H1 (cell line): ENCODE results near the gene CORO2B. TPM values are rescaled to one million over a fixed set of nuclear protein-coding genes. Genes with fewer than 3 reads are reported as not detected.

Experiments used
- CTCF ChIA-PET: fragments of 300-600 bp; sonication (Branson Sonifier 250); formaldehyde crosslinking; loops from one replicate; lab custom pipeline; 2021; ENCODE audit not compliant: partially characterized antibody; lab: Charles Lee
- POLR2A ChIA-PET: fragments of 300-600 bp; sonication (Branson Sonifier 250); formaldehyde crosslinking; loops from one replicate; lab custom pipeline; 2021; ENCODE audit warnings: inconsistent platforms; ENCODE audit not compliant: partially characterized antibody; lab: Charles Lee
- DNase-seq, 2 experiments: peaks; one replicate each; pipeline versions ENCODE4 v3.0.0 to v3.0.0-alpha.2; 2010 to 2022; ENCODE audit warnings: low spot score in 2 of 2, low read depth in 1 of 2, mixed read lengths in 1 of 2
- FAIRE-seq: peaks from 2 replicates; lab custom pipeline; 2011; peaks lifted over from hg19 to GRCh38; lab: Jason Lieb, UNC
- H2AFZ ChIP-seq: 2 replicates; pipeline ENCODE4 v1.8.1; 2012; ENCODE audit warnings: low read length, inconsistent platforms
- H2AK5ac ChIP-seq: 2 replicates; pipeline ENCODE4 v1.6.1; 2013; ENCODE audit warnings: low read depth, low read length
- H2BK120ac ChIP-seq: replicated peaks from 2 replicates; pipeline ENCODE3; 2013; ENCODE audit warnings: low read depth, low read length, inconsistent platforms
- H2BK12ac ChIP-seq: 2 replicates; pipeline ENCODE4 v1.6.1; 2013; ENCODE audit warnings: low read depth, low read length
- H2BK15ac ChIP-seq: 2 replicates; pipeline ENCODE4 v1.6.1; 2013; ENCODE audit warnings: low read length
- H2BK20ac ChIP-seq: 2 replicates; pipeline ENCODE4 v1.6.1; 2013; ENCODE audit warnings: low read length
- H2BK5ac ChIP-seq: 2 replicates; pipeline ENCODE4 v1.6.1; 2013; ENCODE audit warnings: low read depth, low read length
- H3K14ac ChIP-seq: 2 replicates; pipeline ENCODE4 v1.6.1; 2013; ENCODE audit warnings: inconsistent platforms; ENCODE audit not compliant: insufficient read length
- H3K18ac ChIP-seq: 2 replicates; pipeline ENCODE4 v1.6.1; 2013; ENCODE audit warnings: low read length; ENCODE audit errors: extremely low read depth
- H3K23ac ChIP-seq: 2 replicates; pipeline ENCODE4 v1.6.1; 2013; ENCODE audit warnings: inconsistent platforms; ENCODE audit not compliant: insufficient read length
- H3K23me2 ChIP-seq: 2 replicates; pipeline ENCODE4 v1.6.1; 2013; ENCODE audit warnings: low read depth, low read length
- H3K27ac ChIP-seq: 2 replicates; pipeline ENCODE4 v1.6.1; 2011; ENCODE audit warnings: low read depth, low read length, inconsistent platforms
- H3K27me3 ChIP-seq, 4 experiments: replicated peaks in 1 of 4; 1 replicate in 1 of 4; 2 replicates in 3 of 4; pipeline versions ENCODE4 v1.6.1 to v1.8.1; 2011 to 2013; ENCODE audit warnings: low read length in 3 of 4, mild to moderate bottlenecking in 3 of 4, inconsistent platforms in 2 of 4, mixed read lengths in 2 of 4, moderate library complexity in 1 of 4; ENCODE audit not compliant: control insufficient read depth in 3 of 4, insufficient read depth in 3 of 4; ENCODE audit errors: extremely low read depth in 1 of 4
- H3K36me3 ChIP-seq, 4 experiments: 2 replicates each; pipeline versions ENCODE4 v1.6.1 to v1.8.1; 2011 to 2013; ENCODE audit warnings: mild to moderate bottlenecking in 4 of 4, low read length in 3 of 4, moderate library complexity in 2 of 4, control low read depth in 1 of 4, inconsistent platforms in 1 of 4; ENCODE audit not compliant: insufficient read depth in 4 of 4, control insufficient read depth in 2 of 4
- H3K4ac ChIP-seq: replicated peaks from 2 replicates; pipeline ENCODE3; 2013; ENCODE audit warnings: low read length, low read depth, mixed read lengths, inconsistent platforms; ENCODE audit not compliant: insufficient read length
- H3K4me1 ChIP-seq, 4 experiments: replicated peaks in 1 of 4; 1 replicate in 1 of 4; 2 replicates in 3 of 4; pipeline versions ENCODE4 v1.6.1 to v1.8.1; 2011 to 2013; ENCODE audit warnings: low read length in 3 of 4, inconsistent platforms in 2 of 4, mixed read lengths in 1 of 4; ENCODE audit not compliant: insufficient read depth in 4 of 4, control insufficient read depth in 3 of 4
- H3K4me2 ChIP-seq, 2 experiments: 2 replicates each; pipeline versions ENCODE4 v1.6.1 to v1.8.1; 2011 to 2013; ENCODE audit warnings: low read depth in 2 of 2, low read length in 2 of 2, control low read depth in 1 of 2, inconsistent platforms in 1 of 2, mild to moderate bottlenecking in 1 of 2; ENCODE audit not compliant: insufficient read depth in 1 of 2
- H3K4me3 ChIP-seq, 4 experiments: fragments of 200-600, 300-600 bp in 1 of 4; sonication (generic), shearing (Covaris generic), sonication (Bioruptor Twin) in 1 of 4; 2 replicates each; pipeline versions ENCODE4 v1.5.1 to v1.8.1; 2011 to 2016; ENCODE audit warnings: low read length in 4 of 4, low read depth in 3 of 4, control low read depth in 2 of 4, inconsistent platforms in 2 of 4, mild to moderate bottlenecking in 2 of 4, mixed read lengths in 1 of 4, moderate library complexity in 1 of 4; ENCODE audit not compliant: insufficient read depth in 2 of 4; ENCODE audit errors: extremely low read depth in 1 of 4
- H3K56ac ChIP-seq: replicated peaks from 2 replicates; pipeline ENCODE3; 2013; ENCODE audit warnings: low read depth, mild to moderate bottlenecking, mixed read lengths, low read length, inconsistent platforms; ENCODE audit not compliant: insufficient read length
- H3K79me1 ChIP-seq: 2 replicates; pipeline ENCODE4 v1.6.1; 2013; ENCODE audit warnings: low read depth, low read length, control low read depth
- H3K79me2 ChIP-seq, 2 experiments: 2 replicates each; pipeline versions ENCODE4 v1.6.1 to v1.8.1; 2012 to 2013; ENCODE audit warnings: low read length in 2 of 2, mild to moderate bottlenecking in 2 of 2, inconsistent platforms in 1 of 2; ENCODE audit not compliant: insufficient read depth in 2 of 2, control insufficient read depth in 1 of 2
- H3K9ac ChIP-seq, 4 experiments: replicated peaks in 1 of 4; 1 replicate in 1 of 4; 2 replicates in 3 of 4; pipeline versions ENCODE4 v1.6.1 to v1.8.1; 2011 to 2013; ENCODE audit warnings: low read depth in 3 of 4, low read length in 3 of 4, control low read depth in 2 of 4, mild to moderate bottlenecking in 2 of 4, moderate library complexity in 2 of 4, inconsistent platforms in 1 of 4; ENCODE audit errors: extremely low read depth in 1 of 4
- H3K9me3 ChIP-seq, 2 experiments: 2 replicates each; pipeline versions ENCODE4 v1.6.1 to v1.8.1; 2012 to 2013; ENCODE audit warnings: mild to moderate bottlenecking in 2 of 2, moderate library complexity in 2 of 2, control low read depth in 1 of 2, inconsistent platforms in 1 of 2, low read depth in 1 of 2, low read length in 1 of 2, mixed read lengths in 1 of 2; ENCODE audit not compliant: insufficient read depth in 2 of 2
- H4K20me1 ChIP-seq, 2 experiments: replicated peaks in 1 of 2; 2 replicates each; pipeline versions ENCODE3 to v1.8.1; 2011 to 2013; ENCODE audit warnings: inconsistent platforms in 2 of 2, low read length in 2 of 2, mild to moderate bottlenecking in 1 of 2; ENCODE audit not compliant: insufficient read depth in 2 of 2, control insufficient read depth in 1 of 2
- H4K5ac ChIP-seq: 2 replicates; pipeline ENCODE4 v1.6.1; 2013; ENCODE audit warnings: low read length, low read depth, mixed read lengths, inconsistent platforms; ENCODE audit not compliant: insufficient read length
- H4K8ac ChIP-seq: 2 replicates; pipeline ENCODE4 v1.8.0; 2013; ENCODE audit warnings: mild to moderate bottlenecking, moderate library complexity, low read length, inconsistent platforms; ENCODE audit not compliant: insufficient read depth; ENCODE audit errors: extremely low read depth
- H4K91ac ChIP-seq: replicated peaks from 2 replicates; pipeline ENCODE3; 2013; ENCODE audit warnings: low read length, mixed read lengths, inconsistent platforms; ENCODE audit not compliant: insufficient read length
- BCL11A ChIP-seq, 2 experiments: IDR thresholded peaks; one replicate each; pipeline ENCODE4 v1.6.1; 2011; ENCODE audit warnings: low read depth in 2 of 2, low read length in 2 of 2, mild to moderate bottlenecking in 2 of 2
- CHD1 ChIP-seq: IDR thresholded peaks from 2 replicates; pipeline ENCODE4 v1.6.1; 2012; ENCODE audit warnings: low read depth, low read length, improper control_type of control experiment
- EZH2 ChIP-seq: fragments of 200-600 bp; sonication (generic); IDR thresholded peaks from 2 replicates; pipeline ENCODE4 v1.7.1; 2012; ENCODE audit warnings: low read depth, mild to moderate bottlenecking, moderate library complexity, low read length, inconsistent platforms; ENCODE audit not compliant: severe bottlenecking
- GTF2F1 ChIP-seq: IDR thresholded peaks from 2 replicates; pipeline ENCODE4 v1.6.1; 2012; ENCODE audit warnings: low read depth, low read length, improper control_type of control experiment, borderline replicate concordance
- HDAC2 ChIP-seq, 2 experiments: fragments of 300-600 bp in 1 of 2; sonication (generic) in 1 of 2; IDR thresholded peaks; 2 replicates each; pipeline ENCODE4 v1.6.1; 2011 to 2012; ENCODE audit warnings: low read depth in 2 of 2, low read length in 2 of 2, mild to moderate bottlenecking in 2 of 2, moderate library complexity in 2 of 2, borderline replicate concordance in 1 of 2, inconsistent platforms in 1 of 2
- JUND ChIP-seq: IDR thresholded peaks from 2 replicates; pipeline ENCODE4 v1.6.1; 2011; ENCODE audit warnings: mild to moderate bottlenecking, improper control_type of control experiment, low read length
- NANOG ChIP-seq: IDR thresholded peaks from 2 replicates; pipeline ENCODE4 v1.6.1; 2011; ENCODE audit warnings: low read length, low read depth, mild to moderate bottlenecking, inconsistent platforms; ENCODE audit not compliant: insufficient read depth, poor library complexity, severe bottlenecking
- SP4 ChIP-seq: IDR thresholded peaks from 2 replicates; pipeline ENCODE4 v1.6.1; 2012; ENCODE audit warnings: low read length, inconsistent platforms
- SRF ChIP-seq: IDR thresholded peaks from 2 replicates; pipeline ENCODE4 v1.6.1; 2011; ENCODE audit warnings: mild to moderate bottlenecking, low read depth, low read length, moderate library complexity
- TAF1 ChIP-seq: IDR thresholded peaks from 2 replicates; pipeline ENCODE4 v1.6.1; 2011; ENCODE audit warnings: mild to moderate bottlenecking, low read depth, low read length
- WGBS, 2 experiments: shearing (Covaris generic) in 1 of 2; methylation state at CpG; one replicate each; pipeline versions ENCODE4 v1.1.6 to v1.1.7; 2013 to 2015; ENCODE audit warnings: low lambda C conversion rate in 2 of 2, mixed read lengths in 2 of 2, inconsistent platforms in 1 of 2, low coverage in 1 of 2, missing lambda C conversion rate in 1 of 2; ENCODE audit not compliant: insufficient replicate concordance in 2 of 2, insufficient coverage in 1 of 2, insufficient read length in 1 of 2; ENCODE audit errors: extremely low coverage in 1 of 2, missing lambda C conversion rate in 1 of 2; 5-methylcytosine and 5-hydroxymethylcytosine counted together
- polyA plus RNA-seq, 7 experiments: library from polyadenylated mRNA; depleted of rRNA in 3 of 7; stranded (reverse) in 5 of 7; unstranded in 2 of 7; fragments of >200 nt in 5 of 7; fragments of 200-250 nt in 2 of 7; gene quantifications; 1 replicate in 5 of 7; 2 replicates in 1 of 7; 4 replicates in 1 of 7; pipeline versions ENCODE4 v1.2.1 to v1.2.3, GENCODE V29; 2011 to 2013; ENCODE audit warnings: missing spikeins in 2 of 7, mixed read lengths in 2 of 7
- total RNA-seq: library from RNA; stranded (reverse); fragmentation: NEBNext Ultra II Directional; extraction: Animal tissue kit (Norgen Biotek cat#: 25700); gene quantifications from 2 replicates; pipeline ENCODE4 v1.2.1, GENCODE V29; 2021
- TF ChIP-seq, protein P1 (sequence below): IDR thresholded peaks from 2 replicates; pipeline ENCODE4 v1.6.1; 2011; ENCODE audit warnings: low read length, improper control_type of control experiment

Gene CORO2B
- total and polyA plus RNA-seq, 2 of the 8 experiments (the other 6 are each of a cell fraction or from before 2014, with no cell fraction given): 3.4 to 6.7 TPM

DNA sequence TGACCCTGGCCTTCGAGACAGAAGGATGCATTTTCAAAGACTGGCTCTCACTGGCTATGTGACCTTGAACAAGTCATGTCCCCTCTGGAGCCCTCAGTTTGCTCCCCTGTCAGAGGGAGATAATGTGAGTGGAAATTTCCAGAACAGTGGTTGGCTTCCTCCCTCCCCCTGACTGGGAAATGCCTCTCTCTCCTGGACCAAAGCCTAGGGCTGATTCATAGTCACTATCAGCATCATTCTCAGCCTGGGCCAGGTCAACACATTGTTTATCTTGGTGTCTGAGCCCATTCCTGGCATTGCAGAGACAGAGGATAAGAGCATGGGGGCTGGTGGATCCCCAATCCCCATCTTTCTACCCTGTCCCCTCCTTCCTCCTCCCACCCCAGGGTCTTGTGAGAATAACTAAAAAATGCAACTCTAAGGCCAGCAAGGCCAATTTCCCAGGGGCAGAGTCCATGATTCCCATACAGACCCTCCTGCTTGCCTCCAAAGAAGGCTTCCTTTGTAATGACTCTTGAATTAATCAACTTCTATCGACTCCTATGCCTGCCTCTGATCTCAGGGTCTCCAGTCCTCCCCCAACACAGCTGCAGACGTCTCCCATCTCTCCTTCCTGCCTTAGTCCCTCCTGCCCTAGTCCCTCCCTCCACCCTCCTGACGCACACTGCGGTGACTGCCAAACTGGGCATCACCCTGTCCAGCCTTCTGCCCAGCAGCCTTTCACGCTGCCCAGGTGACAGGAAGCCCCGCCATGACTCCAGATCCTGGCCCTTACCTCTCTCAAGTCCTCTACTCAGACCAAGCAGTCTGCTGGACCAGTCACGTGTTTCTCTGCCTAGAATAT lies 35.4 kb upstream of the CORO2B start:
- no peak for FAIRE-seq
- no peak for TF ChIP-seq CHD1
- no peak for TF ChIP-seq GTF2F1
- TF ChIP-seq JUND: no peak
- TF ChIP-seq SP4: no peak
- TF ChIP-seq, protein P1, sequence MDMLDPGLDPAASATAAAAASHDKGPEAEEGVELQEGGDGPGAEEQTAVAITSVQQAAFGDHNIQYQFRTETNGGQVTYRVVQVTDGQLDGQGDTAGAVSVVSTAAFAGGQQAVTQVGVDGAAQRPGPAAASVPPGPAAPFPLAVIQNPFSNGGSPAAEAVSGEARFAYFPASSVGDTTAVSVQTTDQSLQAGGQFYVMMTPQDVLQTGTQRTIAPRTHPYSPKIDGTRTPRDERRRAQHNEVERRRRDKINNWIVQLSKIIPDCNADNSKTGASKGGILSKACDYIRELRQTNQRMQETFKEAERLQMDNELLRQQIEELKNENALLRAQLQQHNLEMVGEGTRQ: no peak
- TF ChIP-seq EZH2: no peak
- no peak for TF ChIP-seq NANOG
- no peak for TF ChIP-seq SRF
- TF ChIP-seq HDAC2 (IDR thresholded peaks at IDR 0.05; ENCODE audit: borderline replicate concordance in 1 of 2, low read depth in 2 of 2, low read length in 2 of 2): no peak
- TF ChIP-seq TAF1: no peak
- no peak for TF ChIP-seq BCL11A (IDR thresholded peaks at IDR 0.05; ENCODE audit: low read depth in 2 of 2, low read length in 2 of 2)

More for the DNA sequence above, 35.4 kb upstream of the CORO2B start:
- no peak for DNase-seq
- Histone ChIP-seq H4K20me1 (no peaks in the 10 kb centered on the region), H3K4ac (no peak overlapping the region), H4K8ac (no peak overlapping the region), H3K27me3 (no peaks in the 10 kb centered on the region), H3K23ac (no peak overlapping the region), H3K4me3 (no peak overlapping the region), H2BK12ac (no peak overlapping the region), H2BK120ac (no peak overlapping the region), H3K23me2 (no peaks in the 10 kb centered on the region), H2BK15ac (no peak overlapping the region), H4K5ac (no peak overlapping the region), H3K14ac (no peak overlapping the region), H4K91ac (no peak overlapping the region), H3K4me1 (peaks cover 0 to 3% (median 0%) of the 10 kb centered on the region in 4 experiments; a peak in 2 of 7 replicates), H3K36me3 (no peaks in the 10 kb centered on the region), H3K9ac (no peak overlapping the region; a peak in 1 of 7 replicates), H3K27ac (no peak overlapping the region), H3K9me3 (peaks cover 0 to 10% of the 10 kb centered on the region in 2 experiments; a peak in 3 of 4 replicates), H2BK5ac (no peak overlapping the region), H2BK20ac (no peak overlapping the region), H3K79me2 (no peaks in the 10 kb centered on the region), H3K79me1 (no peaks in the 10 kb centered on the region), H2AFZ (no peak overlapping the region), H3K56ac (no peak overlapping the region), H3K18ac (no peak overlapping the region), H2AK5ac (no peak overlapping the region), H3K4me2 (no peak overlapping the region)
- ChIA-PET POLR2A (no interaction called here), CTCF (interaction anchor here (1.2 to 4.0 kb wide), 4 partner anchors 9 to 132 kb away, joined by 3 to 19 read pairs (median 5); no protein-coding TSS in a partner anchor)
- 90% methylated on average over 8 of the region's 8 CpGs; no CpG with 5 or more reads in 1 of the 2 experiments for whole genome bisulfite sequencing, 2 experiments
